Measurements from ENCODE around the gene THAP5. TPM values are rescaled to one million over a fixed set of nuclear protein-coding genes. Genes with fewer than 3 reads are reported as not detected.
A peak's percentile ranks its signal among the peaks of the same experiment; 100 is the strongest.

The THAP5 gene
- total RNA-seq, 1 donor from 2014 or later, result 25.9 TPM

DNA sequence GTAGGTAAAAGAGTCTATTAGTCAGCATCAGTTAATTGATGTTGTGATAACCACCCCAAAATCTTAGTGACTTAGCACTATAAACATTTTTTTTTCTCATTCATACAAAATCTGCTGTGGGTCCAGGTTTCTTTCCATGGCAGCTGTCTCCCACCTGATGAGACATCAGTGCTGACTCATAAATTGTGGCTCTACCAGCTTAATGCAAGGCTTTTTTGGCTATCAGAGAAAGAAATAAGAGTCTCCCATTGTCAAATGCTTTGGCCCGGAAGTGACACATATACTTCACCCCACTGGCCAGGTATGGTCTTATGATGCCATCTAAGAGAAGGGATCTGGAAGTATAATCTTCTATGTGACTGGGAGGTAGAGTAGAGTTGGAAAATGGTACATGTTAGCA, 14.7 kb upstream of the THAP5 start:
- no peak for DNase-seq (ENCODE audit: low spot score in 2 of 2, unreplicated experiment in 2 of 2)
- TF ChIP-seq, protein P1, sequence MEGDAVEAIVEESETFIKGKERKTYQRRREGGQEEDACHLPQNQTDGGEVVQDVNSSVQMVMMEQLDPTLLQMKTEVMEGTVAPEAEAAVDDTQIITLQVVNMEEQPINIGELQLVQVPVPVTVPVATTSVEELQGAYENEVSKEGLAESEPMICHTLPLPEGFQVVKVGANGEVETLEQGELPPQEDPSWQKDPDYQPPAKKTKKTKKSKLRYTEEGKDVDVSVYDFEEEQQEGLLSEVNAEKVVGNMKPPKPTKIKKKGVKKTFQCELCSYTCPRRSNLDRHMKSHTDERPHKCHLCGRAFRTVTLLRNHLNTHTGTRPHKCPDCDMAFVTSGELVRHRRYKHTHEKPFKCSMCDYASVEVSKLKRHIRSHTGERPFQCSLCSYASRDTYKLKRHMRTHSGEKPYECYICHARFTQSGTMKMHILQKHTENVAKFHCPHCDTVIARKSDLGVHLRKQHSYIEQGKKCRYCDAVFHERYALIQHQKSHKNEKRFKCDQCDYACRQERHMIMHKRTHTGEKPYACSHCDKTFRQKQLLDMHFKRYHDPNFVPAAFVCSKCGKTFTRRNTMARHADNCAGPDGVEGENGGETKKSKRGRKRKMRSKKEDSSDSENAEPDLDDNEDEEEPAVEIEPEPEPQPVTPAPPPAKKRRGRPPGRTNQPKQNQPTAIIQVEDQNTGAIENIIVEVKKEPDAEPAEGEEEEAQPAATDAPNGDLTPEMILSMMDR (IDR thresholded peaks at IDR 0.05; ENCODE audit: unreplicated experiment), result no peak
- Mint-ChIP-seq H3K36me3 (peaks cover 9% of the 10 kb centered on the region), H3K27ac (no peak overlapping the region), H3K4me1 (peaks cover 25% of the 10 kb centered on the region), H3K4me3 (no peak overlapping the region), H3K27me3 (ENCODE audit: low read depth) (no peaks in the 10 kb centered on the region), H3K9me3 (peaks cover 15% of the 10 kb centered on the region)

- H3K27ac Mint-ChIP-seq, result peak overlapping the region; percentile 90
- no peaks in the 10 kb centered on the region for H3K27me3 Mint-ChIP-seq (ENCODE audit: low read depth)
- DNase-seq (ENCODE audit: low spot score in 2 of 2, unreplicated experiment in 2 of 2), result no peak
- H3K36me3 Mint-ChIP-seq, result peaks cover 21% of the 10 kb centered on the region
- H3K9me3 Mint-ChIP-seq, result peaks cover 19% of the 10 kb centered on the region
- H3K4me1 Mint-ChIP-seq, result peaks cover 25% of the 10 kb centered on the region
- no peak overlapping the region for H3K4me3 Mint-ChIP-seq
- TF ChIP-seq, protein P1 (IDR thresholded peaks at IDR 0.05; ENCODE audit: unreplicated experiment), result no peak
Observed at GRCh38 chr7:108581655-108582491, 12.4 kb upstream of the THAP5 start.

DNA sequence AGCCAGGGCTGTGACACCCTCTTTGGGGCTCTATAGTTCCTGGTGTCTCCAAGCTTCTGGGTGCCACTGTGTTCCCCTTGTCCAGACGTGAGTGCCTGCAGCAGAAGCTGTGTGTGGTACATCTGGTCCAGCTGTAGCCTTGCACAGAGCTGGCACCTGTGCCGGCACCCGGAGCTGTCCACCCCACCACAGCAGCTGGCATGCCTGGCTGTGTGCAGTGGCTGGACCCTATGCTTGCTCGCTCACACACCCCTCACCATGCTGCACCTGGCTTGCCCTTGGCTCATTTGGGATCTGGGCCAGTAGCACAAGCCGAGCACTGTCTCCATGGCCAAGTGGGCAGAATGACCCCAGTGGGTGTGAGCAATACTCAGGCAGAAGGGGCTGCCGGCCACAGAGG, 10.8 kb upstream of the THAP5 start:
- no peak for DNase-seq (ENCODE audit: low spot score in 2 of 2, unreplicated experiment in 2 of 2)
- H3K4me3 Mint-ChIP-seq, result no peak overlapping the region
- H3K27ac Mint-ChIP-seq, result no peak overlapping the region
- no peaks in the 10 kb centered on the region for H3K27me3 Mint-ChIP-seq (ENCODE audit: low read depth)
- peaks cover 31% of the 10 kb centered on the region for H3K4me1 Mint-ChIP-seq
- TF ChIP-seq, protein P1 (IDR thresholded peaks at IDR 0.05; ENCODE audit: unreplicated experiment), result no peak
- H3K36me3 Mint-ChIP-seq, result peaks cover 27% of the 10 kb centered on the region
- H3K9me3 Mint-ChIP-seq, result peaks cover 19% of the 10 kb centered on the region

DNA sequence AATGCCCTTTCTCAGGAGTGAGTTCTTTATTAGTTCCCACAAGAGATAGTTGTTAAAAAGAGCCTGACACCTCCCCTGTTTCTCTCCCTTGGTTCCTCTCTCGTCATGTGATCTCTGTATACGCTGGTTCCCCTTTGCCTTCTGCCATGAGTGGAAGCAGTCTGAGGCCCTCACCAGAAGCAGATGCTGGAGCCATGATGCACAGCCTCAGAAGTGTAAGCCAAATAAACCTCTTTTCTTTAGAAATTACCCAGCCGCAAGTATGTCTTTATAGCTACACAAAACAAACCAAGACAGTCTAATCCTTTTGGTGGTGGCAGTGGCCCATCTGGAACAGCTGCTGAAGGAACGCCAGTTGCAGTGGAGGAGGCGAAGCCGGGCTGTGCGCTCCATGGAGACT, 9.4 kb upstream of the THAP5 start:
- no peak overlapping the region for H3K4me3 Mint-ChIP-seq
- no peak overlapping the region for H3K27ac Mint-ChIP-seq
- no peak for DNase-seq (ENCODE audit: low spot score in 2 of 2, unreplicated experiment in 2 of 2)
- TF ChIP-seq, protein P1 (IDR thresholded peaks at IDR 0.05; ENCODE audit: unreplicated experiment), result no peak
- peaks cover 35% of the 10 kb centered on the region for H3K4me1 Mint-ChIP-seq
- no peaks in the 10 kb centered on the region for H3K27me3 Mint-ChIP-seq (ENCODE audit: low read depth)
- peaks cover 19% of the 10 kb centered on the region for H3K9me3 Mint-ChIP-seq
- H3K36me3 Mint-ChIP-seq, result peaks cover 27% of the 10 kb centered on the region

GRCh38 chr7:108576116-108576515, 6.6 kb upstream of the THAP5 start:
- Mint-ChIP-seq H3K27me3 (ENCODE audit: low read depth) (no peaks in the 10 kb centered on the region), H3K4me1 (peaks cover 25% of the 10 kb centered on the region), H3K27ac (no peak overlapping the region), H3K9me3 (peaks cover 9% of the 10 kb centered on the region), H3K36me3 (peaks cover 30% of the 10 kb centered on the region), H3K4me3 (no peak overlapping the region)
- no peak for DNase-seq (ENCODE audit: low spot score in 2 of 2, unreplicated experiment in 2 of 2)
- TF ChIP-seq, protein P1 (IDR thresholded peaks at IDR 0.05; ENCODE audit: unreplicated experiment), result no peak

Data from mesothelial cell of epicardium (in vitro differentiated cells).